GM12874 (cell line): ENCODE results near the gene FAF1.

Experiments
- TF ChIP-seq, protein P1 (sequence below): IDR thresholded peaks from 2 replicates; pipeline ENCODE4 v1.5.1; 2011; ENCODE audit warnings: low read depth, mild to moderate bottlenecking, control low read depth, low read length, moderate library complexity; ENCODE audit not compliant: insufficient read depth

The FAF1 gene

DNA sequence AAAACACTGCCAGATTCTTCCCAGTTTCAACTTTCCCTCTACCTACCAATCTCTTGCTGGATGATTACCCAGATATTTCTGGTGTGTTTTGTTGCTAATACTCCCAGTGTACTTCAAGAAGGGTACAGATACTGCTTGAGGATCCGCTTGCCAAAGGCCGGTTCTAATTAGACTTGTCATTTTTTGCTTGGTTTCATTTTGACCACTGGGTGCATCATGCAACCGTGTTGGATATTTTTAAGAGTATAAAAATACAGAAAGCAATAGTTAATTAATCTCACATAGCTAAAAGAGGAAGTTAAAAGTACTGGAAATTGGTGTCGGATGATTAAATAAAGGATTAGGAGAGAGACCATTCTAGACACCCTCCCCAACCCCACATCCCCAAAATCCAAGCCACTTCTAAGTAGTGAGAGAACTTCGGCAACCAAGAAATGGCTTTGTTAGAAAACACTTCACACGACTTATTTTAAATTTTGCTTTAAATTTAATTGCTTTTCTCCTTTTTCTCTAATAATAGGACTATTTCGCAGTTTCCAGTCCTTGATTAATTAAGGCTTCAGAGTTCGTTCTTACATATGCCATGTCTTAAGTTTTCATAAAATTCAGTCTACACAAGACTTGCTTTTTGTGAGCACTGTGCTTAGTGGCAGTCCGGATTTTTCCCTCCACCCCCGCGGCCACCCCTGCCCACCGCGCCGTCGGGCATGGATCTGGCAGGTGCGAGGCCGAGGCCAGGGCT, 7.5 kb upstream of the FAF1 start:
- TF ChIP-seq, protein P1, sequence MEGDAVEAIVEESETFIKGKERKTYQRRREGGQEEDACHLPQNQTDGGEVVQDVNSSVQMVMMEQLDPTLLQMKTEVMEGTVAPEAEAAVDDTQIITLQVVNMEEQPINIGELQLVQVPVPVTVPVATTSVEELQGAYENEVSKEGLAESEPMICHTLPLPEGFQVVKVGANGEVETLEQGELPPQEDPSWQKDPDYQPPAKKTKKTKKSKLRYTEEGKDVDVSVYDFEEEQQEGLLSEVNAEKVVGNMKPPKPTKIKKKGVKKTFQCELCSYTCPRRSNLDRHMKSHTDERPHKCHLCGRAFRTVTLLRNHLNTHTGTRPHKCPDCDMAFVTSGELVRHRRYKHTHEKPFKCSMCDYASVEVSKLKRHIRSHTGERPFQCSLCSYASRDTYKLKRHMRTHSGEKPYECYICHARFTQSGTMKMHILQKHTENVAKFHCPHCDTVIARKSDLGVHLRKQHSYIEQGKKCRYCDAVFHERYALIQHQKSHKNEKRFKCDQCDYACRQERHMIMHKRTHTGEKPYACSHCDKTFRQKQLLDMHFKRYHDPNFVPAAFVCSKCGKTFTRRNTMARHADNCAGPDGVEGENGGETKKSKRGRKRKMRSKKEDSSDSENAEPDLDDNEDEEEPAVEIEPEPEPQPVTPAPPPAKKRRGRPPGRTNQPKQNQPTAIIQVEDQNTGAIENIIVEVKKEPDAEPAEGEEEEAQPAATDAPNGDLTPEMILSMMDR, result no peak

DNA sequence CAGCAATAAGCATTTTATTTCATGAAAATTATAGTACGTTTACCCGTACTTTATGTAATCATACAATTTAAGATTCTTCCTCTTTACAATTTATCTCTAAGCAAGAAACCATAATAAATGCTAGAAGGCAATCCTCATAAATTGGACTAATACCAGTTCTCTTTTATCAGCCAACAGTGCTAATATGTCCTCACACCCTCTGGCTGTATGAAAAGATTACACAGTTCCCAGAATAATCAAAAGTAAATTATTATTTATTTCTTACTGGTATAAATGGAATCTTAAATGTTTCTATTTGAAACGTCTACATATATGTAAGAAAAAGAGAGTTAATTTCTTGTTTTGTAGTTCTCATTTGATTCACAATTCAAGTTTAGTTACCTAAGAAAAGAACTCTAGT, 6.9 kb upstream of the FAF1 start:
- TF ChIP-seq, protein P1, result no peak

DNA sequence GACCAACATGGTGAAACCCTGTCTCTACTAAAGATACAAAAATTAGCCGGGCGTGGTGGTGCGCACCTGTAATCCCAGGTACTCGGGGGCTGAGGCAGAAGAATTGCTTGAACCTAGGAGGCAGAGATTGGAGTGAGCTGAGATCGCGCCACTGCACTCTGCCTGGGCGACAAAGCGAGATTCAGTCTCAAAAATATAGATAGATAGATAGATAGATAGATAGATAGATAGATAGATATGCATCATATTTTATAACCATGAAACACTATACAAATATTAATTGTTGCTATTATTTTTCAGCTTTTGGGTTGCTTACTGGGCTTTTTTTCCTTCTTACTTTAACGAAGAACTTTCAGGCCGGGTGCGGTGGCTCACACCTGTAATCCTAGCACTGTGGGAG, 4.8 kb upstream of the FAF1 start:
- TF ChIP-seq, protein P1, result no peak

DNA sequence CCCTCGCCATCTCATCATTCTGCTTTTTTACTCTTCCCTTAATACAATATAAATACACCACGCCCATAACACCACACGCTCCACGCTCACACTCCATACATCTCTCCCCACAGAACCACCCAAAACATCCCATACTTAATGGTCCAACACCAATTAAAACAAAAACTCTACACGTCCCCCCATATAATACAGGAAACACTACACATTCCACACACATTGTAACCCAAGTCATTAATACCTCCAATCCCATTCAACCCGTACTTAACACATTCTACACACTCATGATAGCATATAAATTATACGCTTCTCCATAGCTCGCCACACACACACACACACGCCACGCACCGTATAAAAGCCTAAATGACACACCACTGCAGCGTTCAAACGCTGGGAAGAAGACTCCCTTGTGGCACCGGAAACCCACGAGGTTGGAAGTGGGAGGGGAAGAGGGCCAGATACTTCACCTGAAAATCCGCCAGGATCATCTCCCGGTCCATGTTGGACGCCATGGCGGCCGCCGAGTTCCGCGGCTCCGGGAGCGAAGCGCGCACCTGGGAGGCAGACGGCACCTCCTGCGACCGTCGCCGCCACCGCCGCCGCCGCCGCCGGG, 659 bp downstream of the FAF1 start:
- TF ChIP-seq, protein P1, result no peak

DNA sequence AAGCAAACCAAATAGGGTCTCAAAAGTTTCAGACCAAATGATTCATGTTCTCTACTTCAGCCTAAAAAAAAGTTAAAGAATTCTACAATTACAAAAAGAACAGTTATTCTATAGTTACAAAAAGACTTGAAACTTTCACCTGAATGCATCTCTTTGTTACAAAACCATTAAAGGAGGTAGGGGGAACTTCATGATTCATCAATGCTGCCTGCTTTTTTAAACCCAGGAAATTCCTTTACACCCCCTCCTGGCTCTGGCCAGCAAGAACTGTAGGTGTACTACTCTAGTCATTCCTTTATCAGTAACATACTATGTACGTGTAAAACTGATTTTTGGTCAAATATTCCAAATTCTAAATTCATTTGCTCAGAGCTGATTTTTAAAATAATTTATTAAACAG, 5.0 kb downstream of the FAF1 start:
- TF ChIP-seq, protein P1, result no peak

DNA sequence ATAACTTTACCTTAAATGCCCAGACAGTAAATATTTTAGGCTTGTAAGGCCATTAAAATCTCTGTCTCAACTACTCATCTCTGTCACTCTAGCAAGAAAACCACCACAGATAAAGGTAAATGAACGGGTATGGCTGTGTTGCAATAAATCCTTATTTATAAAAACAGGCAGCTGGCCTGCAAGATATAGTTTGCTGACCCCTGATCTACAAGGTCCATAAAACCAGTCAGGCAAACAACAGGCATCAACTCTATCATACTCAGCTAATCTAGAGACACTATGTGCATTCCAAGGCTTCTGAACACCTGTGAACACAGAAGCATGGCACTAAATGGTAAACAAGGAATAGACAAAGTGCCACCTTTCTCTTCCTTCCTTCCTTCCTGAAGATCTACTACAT, 9.7 kb downstream of the FAF1 start:
- TF ChIP-seq, protein P1, result no peak

DNA sequence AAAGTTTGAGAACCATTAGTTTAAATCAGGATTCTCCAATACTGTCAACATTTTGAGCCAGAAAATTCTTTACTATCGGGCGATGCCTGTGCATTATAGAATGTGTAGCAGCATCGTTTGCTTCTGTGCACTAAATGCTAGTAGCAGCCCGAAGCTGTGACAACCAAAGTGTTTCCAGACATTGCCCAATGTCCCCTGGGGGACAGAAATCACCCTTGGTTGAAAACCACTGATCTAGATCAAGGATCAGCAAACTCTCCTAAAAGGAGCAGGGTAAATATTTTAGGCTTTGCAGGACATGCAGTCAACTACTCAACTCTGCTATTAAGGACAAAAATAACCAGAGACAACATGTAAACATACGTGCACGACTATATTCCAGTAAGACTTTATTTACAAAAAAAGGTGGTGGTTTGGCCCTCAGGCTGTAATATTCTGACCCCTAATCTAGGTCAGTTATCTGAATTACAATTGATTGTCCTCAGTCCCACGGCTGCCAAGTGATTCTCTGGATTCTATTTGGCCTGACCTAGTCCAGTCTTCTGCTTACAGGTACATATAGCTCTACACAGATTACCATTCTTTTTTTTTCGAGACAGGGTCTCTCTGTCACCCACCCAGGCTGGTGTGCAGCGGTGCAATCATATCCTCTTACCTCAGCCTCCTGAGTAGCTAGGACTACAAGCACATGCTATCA, 10.6 kb downstream of the FAF1 start:
- TF ChIP-seq, protein P1, result no peak
